ENCODE measurements around the gene CATSPERE. TPM values are rescaled to one million over a fixed set of nuclear protein-coding genes. Genes with fewer than 3 reads are reported as not detected.

CATSPERE gene
- total RNA-seq, 1 donor from 2014 or later, result 0.86 TPM

DNA sequence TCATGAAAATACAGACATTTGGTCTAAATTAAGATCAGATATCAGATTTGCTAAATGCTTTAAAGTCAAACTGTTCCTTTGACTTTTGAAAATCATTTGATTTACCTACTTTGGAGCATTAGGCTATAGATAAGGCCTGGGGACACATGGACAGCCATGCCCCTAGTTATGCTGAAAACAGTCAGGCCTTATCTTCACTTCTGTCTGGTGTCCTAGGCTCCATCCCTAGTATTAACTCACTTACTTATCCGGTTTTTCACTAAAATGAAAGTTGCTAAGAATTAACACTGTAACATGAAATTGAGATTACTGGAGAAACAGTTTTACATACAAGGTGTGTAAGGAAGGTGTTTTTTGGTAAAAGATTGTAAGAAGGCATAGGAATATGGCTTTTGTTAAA is 4.5 kb upstream of the CATSPERE start:
- Mint-ChIP-seq H3K36me3 (peaks cover 10% of the 10 kb centered on the region), H3K27ac (no peak overlapping the region), H3K4me3 (no peak overlapping the region), H3K9me3 (peaks cover 23% of the 10 kb centered on the region), H3K4me1 (peaks cover 19% of the 10 kb centered on the region), H3K27me3 (ENCODE audit: insufficient read depth, low read depth) (peaks cover 4% of the 10 kb centered on the region)
- Histone ChIP-seq H3K79me2 (ENCODE audit: low read depth) (no peaks in the 10 kb centered on the region), H3K9me3 (ENCODE audit: low read depth) (peaks cover 17% of the 10 kb centered on the region), H3K4me2 (peak overlapping the region; percentile 50), H3K9ac (no peak overlapping the region), H3F3A (ENCODE audit: low read depth) (peaks cover 35% of the 10 kb centered on the region), H2AFZ (replicated peaks) (no peak overlapping the region), H3K27ac (peak overlapping the region; percentile 59), H3K4me1 (peaks cover 33% of the 10 kb centered on the region), H3K27me3 (no peaks in the 10 kb centered on the region), H3K4me3 (peak overlapping the region; percentile 4), H3K36me3 (peaks cover 5% of the 10 kb centered on the region), H4K20me1 (ENCODE audit: low read depth) (no peaks in the 10 kb centered on the region)
- TF ChIP-seq, protein P1, sequence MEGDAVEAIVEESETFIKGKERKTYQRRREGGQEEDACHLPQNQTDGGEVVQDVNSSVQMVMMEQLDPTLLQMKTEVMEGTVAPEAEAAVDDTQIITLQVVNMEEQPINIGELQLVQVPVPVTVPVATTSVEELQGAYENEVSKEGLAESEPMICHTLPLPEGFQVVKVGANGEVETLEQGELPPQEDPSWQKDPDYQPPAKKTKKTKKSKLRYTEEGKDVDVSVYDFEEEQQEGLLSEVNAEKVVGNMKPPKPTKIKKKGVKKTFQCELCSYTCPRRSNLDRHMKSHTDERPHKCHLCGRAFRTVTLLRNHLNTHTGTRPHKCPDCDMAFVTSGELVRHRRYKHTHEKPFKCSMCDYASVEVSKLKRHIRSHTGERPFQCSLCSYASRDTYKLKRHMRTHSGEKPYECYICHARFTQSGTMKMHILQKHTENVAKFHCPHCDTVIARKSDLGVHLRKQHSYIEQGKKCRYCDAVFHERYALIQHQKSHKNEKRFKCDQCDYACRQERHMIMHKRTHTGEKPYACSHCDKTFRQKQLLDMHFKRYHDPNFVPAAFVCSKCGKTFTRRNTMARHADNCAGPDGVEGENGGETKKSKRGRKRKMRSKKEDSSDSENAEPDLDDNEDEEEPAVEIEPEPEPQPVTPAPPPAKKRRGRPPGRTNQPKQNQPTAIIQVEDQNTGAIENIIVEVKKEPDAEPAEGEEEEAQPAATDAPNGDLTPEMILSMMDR (IDR thresholded peaks at IDR 0.05), result no peak
- TF ChIP-seq EZH2phosphoT487 (IDR thresholded peaks at IDR 0.05), result no peak
- no peak for TF ChIP-seq EZH2 (IDR thresholded peaks at IDR 0.05)
- DNase-seq (ENCODE audit: low spot score), result no peak

DNA sequence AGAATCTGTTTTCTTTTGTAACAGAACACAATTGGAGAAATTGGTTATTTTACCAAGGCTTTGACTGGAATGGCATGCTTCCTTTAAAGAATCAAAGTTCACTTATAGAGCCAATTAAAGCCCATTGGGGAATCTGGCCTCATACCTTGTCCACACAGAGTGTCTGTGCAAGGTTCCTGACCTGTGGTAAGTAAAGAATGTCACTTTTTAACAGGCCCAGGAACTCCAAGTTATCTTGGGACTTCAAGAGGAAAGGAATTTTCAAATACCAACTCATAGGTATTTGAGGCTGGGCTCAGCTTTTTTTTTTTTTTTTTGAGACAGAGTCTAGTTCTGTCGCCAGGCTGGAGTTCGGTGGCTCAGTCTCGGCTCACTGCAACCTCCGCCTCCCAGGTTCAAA is 2.3 kb upstream of the CATSPERE start:
- Histone ChIP-seq H3K4me1 (peaks cover 29% of the 10 kb centered on the region), H3K4me3 (no peak overlapping the region), H3K9me3 (ENCODE audit: low read depth) (peaks cover 17% of the 10 kb centered on the region), H3K27me3 (no peaks in the 10 kb centered on the region), H4K20me1 (ENCODE audit: low read depth) (no peaks in the 10 kb centered on the region), H3K79me2 (ENCODE audit: low read depth) (no peaks in the 10 kb centered on the region), H3K9ac (no peak overlapping the region), H3K27ac (no peak overlapping the region), H3K36me3 (peaks cover 5% of the 10 kb centered on the region), H3K4me2 (no peak overlapping the region), H2AFZ (replicated peaks) (no peak overlapping the region), H3F3A (ENCODE audit: low read depth) (peaks cover 30% of the 10 kb centered on the region)
- peaks cover 10% of the 10 kb centered on the region for H3K36me3 Mint-ChIP-seq
- H3K4me3 Mint-ChIP-seq, result no peak overlapping the region
- H3K27me3 Mint-ChIP-seq (ENCODE audit: insufficient read depth, low read depth), result peaks cover 4% of the 10 kb centered on the region
- peaks cover 22% of the 10 kb centered on the region for H3K9me3 Mint-ChIP-seq
- H3K4me1 Mint-ChIP-seq, result peaks cover 16% of the 10 kb centered on the region
- TF ChIP-seq, protein P1 (IDR thresholded peaks at IDR 0.05), result no peak
- no peak for TF ChIP-seq EZH2phosphoT487 (IDR thresholded peaks at IDR 0.05)
- TF ChIP-seq EZH2 (IDR thresholded peaks at IDR 0.05), result no peak
- H3K27ac Mint-ChIP-seq, result no peak overlapping the region
- no peak for DNase-seq (ENCODE audit: low spot score)

DNA sequence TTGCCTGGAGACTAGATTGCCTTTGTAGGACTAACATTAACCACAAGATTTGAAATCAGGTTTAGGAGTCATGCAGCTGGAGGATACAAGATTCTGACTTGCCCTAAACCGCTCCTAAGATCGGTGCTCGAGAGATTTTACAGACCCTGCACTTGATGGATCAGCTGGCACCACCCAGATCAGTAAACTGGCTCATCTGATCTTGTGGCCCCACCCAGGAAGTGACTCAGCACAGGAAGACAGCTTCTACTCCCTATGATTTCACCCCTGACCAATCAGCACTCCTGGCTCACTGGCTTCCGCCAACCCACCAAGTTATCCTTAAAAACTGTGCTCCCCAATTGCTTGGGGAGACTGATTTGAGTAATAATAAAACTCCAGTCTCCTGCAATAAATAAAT is 876 bp upstream of the CATSPERE start:
- Mint-ChIP-seq H3K27me3 (ENCODE audit: insufficient read depth, low read depth) (peaks cover 2% of the 10 kb centered on the region), H3K27ac (no peak overlapping the region), H3K4me1 (peaks cover 7% of the 10 kb centered on the region), H3K36me3 (peaks cover 10% of the 10 kb centered on the region), H3K9me3 (peaks cover 15% of the 10 kb centered on the region), H3K4me3 (no peak overlapping the region)
- Histone ChIP-seq H4K20me1 (ENCODE audit: low read depth) (no peaks in the 10 kb centered on the region), H3K4me2 (no peak overlapping the region), H3K4me1 (peaks cover 16% of the 10 kb centered on the region), H3K4me3 (no peak overlapping the region), H3F3A (ENCODE audit: low read depth) (peaks cover 17% of the 10 kb centered on the region), H3K36me3 (peaks cover 5% of the 10 kb centered on the region), H3K9me3 (ENCODE audit: low read depth) (peaks cover 17% of the 10 kb centered on the region), H3K27ac (no peak overlapping the region), H3K27me3 (no peaks in the 10 kb centered on the region), H3K9ac (no peak overlapping the region), H3K79me2 (ENCODE audit: low read depth) (no peaks in the 10 kb centered on the region), H2AFZ (replicated peaks) (no peak overlapping the region)
- TF ChIP-seq, protein P1 (IDR thresholded peaks at IDR 0.05), result no peak
- TF ChIP-seq EZH2phosphoT487 (IDR thresholded peaks at IDR 0.05) (no peak), EZH2 (IDR thresholded peaks at IDR 0.05) (no peak)
- DNase-seq (ENCODE audit: low spot score), result no peak

All from neural progenitor cell (in vitro differentiated cells).